ENCODE measurements around the gene MAP3K3.

- TF ChIP-seq CTCF (IDR thresholded peaks at IDR 0.05; ENCODE audit: poor library complexity, severe bottlenecking) = no peak
- no peak for TF ChIP-seq EZH2 (IDR thresholded peaks at IDR 0.05; ENCODE audit: borderline replicate concordance, insufficient read depth, low read length, poor library complexity, severe bottlenecking)
- no peak for TF ChIP-seq RAD21 (conservative IDR thresholded peaks at IDR 0.05)
- peak; percentile 33 for TF ChIP-seq EP300 (conservative IDR thresholded peaks at IDR 0.05; ENCODE audit: poor library complexity, severe bottlenecking)
- TF ChIP-seq POLR2AphosphoS5 (IDR thresholded peaks at IDR 0.05) = peak; percentile 92
- peak; percentile 50 for TF ChIP-seq REST (IDR thresholded peaks at IDR 0.05; ENCODE audit: borderline replicate concordance)
- TF ChIP-seq TAF1 (IDR thresholded peaks at IDR 0.05; ENCODE audit: low read depth) = peak; percentile 81
Observed at GRCh38 chr17:63741408-63742173, 119.4 kb downstream of the MAP3K3 start, which contains the start of gene STRADA.
